H54 (cell line): Measurements from ENCODE around the gene PCA3.
A peak's percentile ranks its signal among the peaks of the same experiment; 100 is the strongest.
"Not testable (repeated sequence)": the region's sequence is repeated elsewhere in the genome, so short reads cannot be mapped to it uniquely, and the experiment has no call there.

Source experiments
- DNase-seq: peaks from one replicate; pipeline ENCODE4 v3.0.0; 2011; ENCODE audit warnings: low spot score, mixed read lengths; ENCODE audit not compliant: insufficient read length
- FAIRE-seq: peaks from 3 replicates; lab custom pipeline; 2011; peaks lifted over from hg19 to GRCh38; lab: Jason Lieb, UNC
- POLR2A ChIP-seq: IDR thresholded peaks from 2 replicates; pipeline ENCODE4 v1.6.1; 2011; ENCODE audit warnings: low read depth, mild to moderate bottlenecking, low read length

Gene PCA3

GRCh38 chr9:76737154-76737902 is 26.9 kb upstream of the PCA3 start:
- no peak for DNase-seq
- no peak for TF ChIP-seq POLR2A
- FAIRE-seq = no peak

- FAIRE-seq (no peak), DNase-seq (no peak)
- no peak for TF ChIP-seq POLR2A
Observed at GRCh38 chr9:76738402-76738801, 25.8 kb upstream of the PCA3 start.

DNA sequence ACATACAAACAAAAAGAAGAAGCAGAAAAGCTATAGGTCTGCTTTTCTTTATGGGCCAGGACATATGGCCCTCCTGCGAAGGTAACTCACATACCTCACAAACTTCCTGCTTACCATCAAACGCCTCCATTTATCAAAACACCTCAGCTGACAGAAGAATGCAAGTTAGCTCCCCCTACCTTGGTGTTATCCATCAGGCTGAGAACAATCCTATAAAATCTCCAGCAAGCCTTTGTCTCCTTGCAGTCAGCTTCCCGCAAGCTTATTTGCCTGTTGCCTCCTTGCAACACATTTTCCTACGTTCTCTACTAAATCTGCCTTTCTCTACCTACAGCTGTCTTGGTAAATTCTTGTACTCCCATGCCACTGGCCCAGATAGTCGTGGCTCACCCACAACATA is 22.7 kb upstream of the PCA3 start:
- TF ChIP-seq POLR2A = no peak
- DNase-seq = no peak
- no peak for FAIRE-seq

GRCh38 chr9:76742890-76743289 is 21.3 kb upstream of the PCA3 start:
- not testable (repeated sequence) for FAIRE-seq

DNA sequence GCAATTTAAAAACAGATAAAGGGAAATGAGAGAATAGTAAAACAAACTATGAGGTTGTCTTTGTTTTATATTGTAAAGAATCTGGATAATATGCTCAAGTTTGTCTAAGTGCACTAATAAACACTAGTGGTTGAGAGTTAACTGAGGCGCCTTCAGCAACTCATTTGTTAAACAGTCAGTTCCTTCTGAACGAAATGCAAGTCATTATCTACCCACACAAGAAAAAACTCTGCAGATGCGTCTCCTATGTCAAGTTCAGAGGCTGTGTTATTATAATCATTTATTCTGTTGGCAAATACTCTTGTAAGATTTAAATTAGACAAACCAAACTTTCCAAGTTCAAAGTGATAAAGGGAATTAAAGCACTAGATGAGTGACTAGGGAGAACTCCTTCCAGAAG is 20.3 kb upstream of the PCA3 start:
- no peak for FAIRE-seq
- TF ChIP-seq POLR2A = no peak
- no peak for DNase-seq

More at GRCh38 chr9:76742890-76743289, 21.3 kb upstream of the PCA3 start:
- DNase-seq = not testable (repeated sequence)

GRCh38 chr9:76744336-76744735 is 19.9 kb upstream of the PCA3 start:
- FAIRE-seq (no peak), DNase-seq (no peak)
- TF ChIP-seq POLR2A = no peak

GRCh38 chr9:76751001-76751400 is 13.2 kb upstream of the PCA3 start:
- FAIRE-seq (no peak), DNase-seq (no peak)
- no peak for TF ChIP-seq POLR2A

DNA sequence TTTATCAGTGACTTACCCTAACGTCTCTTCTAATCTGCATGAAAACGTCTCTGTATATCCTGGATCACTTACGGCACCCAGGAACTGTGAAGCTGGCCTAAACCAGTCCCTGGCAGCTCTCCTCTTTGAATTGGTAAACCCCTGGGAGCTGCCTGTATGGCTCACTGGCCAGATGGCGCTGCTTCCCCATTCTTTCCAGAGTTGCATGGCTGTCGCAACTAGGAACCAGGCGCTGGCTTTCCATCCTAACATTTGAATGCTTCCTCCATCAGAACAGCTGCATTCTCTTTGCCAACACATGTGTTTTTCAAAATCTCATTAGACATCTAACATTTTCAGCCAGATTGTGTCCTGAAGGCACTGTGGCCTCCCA is 8.0 kb upstream of the PCA3 start:
- DNase-seq (peak; percentile 33), FAIRE-seq (no peak)
- TF ChIP-seq POLR2A = no peak

DNA sequence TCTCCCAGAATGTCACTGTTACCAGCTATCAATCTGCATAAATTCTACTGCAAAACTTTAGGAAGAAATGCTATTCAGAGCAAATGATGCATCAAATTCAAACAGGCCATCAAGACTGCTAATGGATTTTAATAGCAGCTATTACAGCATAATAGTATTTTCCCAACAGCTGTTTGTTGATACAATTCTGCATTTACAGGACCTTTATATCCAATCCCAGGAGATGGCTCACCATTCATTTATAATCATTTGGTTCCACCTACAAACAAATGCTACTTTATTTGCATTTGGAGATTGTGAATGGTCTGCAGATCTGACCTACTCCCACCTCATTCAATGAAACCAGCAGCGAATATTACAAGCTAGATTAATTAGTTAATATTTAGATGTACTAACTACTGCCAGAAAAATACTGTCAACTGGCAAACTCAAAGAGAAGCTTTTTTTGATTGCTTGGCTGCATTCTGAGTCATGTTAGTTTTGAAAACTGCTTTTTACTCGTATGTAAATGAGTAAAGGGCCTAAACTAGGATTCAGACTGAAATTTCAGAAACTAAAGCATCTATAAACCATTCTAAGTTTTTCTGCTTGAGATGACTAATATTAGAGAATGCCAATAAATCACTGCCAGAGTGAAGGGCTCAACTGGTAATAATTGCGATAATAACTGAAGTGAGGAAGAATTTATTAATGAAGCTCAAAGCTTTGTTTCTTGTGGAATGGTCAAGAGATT is 7.1 kb upstream of the PCA3 start:
- no peak for TF ChIP-seq POLR2A
- no peak for FAIRE-seq
- DNase-seq = no peak

DNA sequence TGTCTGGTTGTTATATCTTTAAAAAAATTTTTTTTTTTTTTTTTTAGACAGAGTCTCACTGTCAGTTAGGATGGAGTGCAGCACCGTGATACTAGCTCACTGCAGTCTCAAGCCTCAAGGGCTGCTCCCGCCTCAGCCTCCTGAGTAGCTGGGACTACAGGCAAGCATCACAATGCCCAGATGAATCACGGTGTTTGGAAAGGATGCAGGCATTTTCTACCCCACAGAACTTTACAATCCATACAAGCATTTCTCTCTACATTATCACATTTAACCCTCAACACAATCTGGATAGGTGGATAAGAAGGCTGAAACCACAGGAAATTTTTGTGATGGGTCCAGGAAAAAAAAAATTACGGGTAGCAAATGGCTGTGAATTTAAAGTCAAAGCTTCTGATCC is 5.8 kb upstream of the PCA3 start:
- DNase-seq (no peak), FAIRE-seq (no peak)
- TF ChIP-seq POLR2A = no peak

DNA sequence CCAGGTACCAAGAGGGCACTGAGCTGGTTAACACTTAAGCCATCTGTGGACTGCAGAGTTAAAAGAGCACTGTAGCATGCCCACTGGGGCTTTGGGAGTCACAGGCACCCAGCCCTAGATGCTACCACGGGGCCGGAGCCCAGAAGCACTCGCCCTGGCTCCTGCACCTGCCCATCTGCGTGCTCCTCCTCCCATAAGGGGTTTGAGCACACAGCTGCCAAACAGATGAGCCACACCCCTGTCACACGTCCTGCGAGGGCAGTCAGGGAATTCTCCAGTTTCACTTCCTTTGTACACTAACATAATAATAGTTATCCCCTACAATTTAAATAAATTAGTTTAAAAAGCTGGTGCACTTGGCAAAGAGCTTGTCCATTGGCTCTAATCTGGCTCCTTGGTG is 4.5 kb upstream of the PCA3 start:
- TF ChIP-seq POLR2A = no peak
- FAIRE-seq (no peak), DNase-seq (no peak)

- FAIRE-seq (no peak), DNase-seq (peak; percentile 12)
- no peak for TF ChIP-seq POLR2A
Observed at GRCh38 chr9:76761448-76761847, 2.8 kb upstream of the PCA3 start.

DNA sequence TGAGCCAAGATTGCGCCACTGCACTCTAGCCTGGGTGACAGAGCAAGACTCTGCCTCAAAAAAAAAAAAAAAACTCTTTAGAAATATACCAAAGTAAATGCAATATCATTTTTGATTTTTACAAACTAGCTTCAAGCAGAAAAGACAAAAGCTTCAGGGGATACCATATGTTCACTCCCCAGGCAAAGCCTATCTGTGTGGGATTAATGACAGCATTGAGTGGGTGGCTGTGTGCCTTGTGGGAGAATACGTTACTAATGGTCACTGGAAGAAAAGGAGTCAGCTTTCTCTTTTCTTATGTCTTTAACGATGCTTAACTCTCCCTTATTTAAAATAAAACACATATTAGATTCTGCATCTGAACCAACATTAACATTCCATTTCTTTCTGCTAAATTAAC is 1.9 kb downstream of the PCA3 start:
- TF ChIP-seq POLR2A = no peak
- no peak for FAIRE-seq
- DNase-seq = no peak

GRCh38 chr9:76772686-76773445 is 8.6 kb downstream of the PCA3 start:
- FAIRE-seq (no peak), DNase-seq (no peak)
- TF ChIP-seq POLR2A = no peak
